Skeletal muscle satellite cell (primary cell): ENCODE data around the gene LARP4B.

Experiments
- H3K27me3 ChIP-seq: 2 replicates; pipeline ENCODE4 v1.7.0; 2013; ENCODE audit warnings: low read length; ENCODE audit not compliant: control insufficient read depth, insufficient read depth
- H3K36me3 ChIP-seq: 2 replicates; pipeline ENCODE4 v1.7.0; 2013; ENCODE audit warnings: mild to moderate bottlenecking, control low read depth, low read length; ENCODE audit not compliant: insufficient read depth
- H3K4me1 ChIP-seq: 2 replicates; pipeline ENCODE4 v1.7.0; 2013; ENCODE audit warnings: low read length; ENCODE audit not compliant: control insufficient read depth, insufficient read depth
- H3K4me2 ChIP-seq: 2 replicates; pipeline ENCODE4 v1.7.0; 2013; ENCODE audit warnings: mild to moderate bottlenecking, low read length
- H3K4me3 ChIP-seq: 2 replicates; pipeline ENCODE4 v1.7.0; 2013; ENCODE audit warnings: low read length
- H3K9ac ChIP-seq: 2 replicates; pipeline ENCODE4 v1.7.0; 2013; ENCODE audit warnings: mild to moderate bottlenecking, low read depth, low read length, moderate library complexity
- H3K9me3 ChIP-seq: replicated peaks from 2 replicates; pipeline ENCODE4 v1.7.0; 2013; ENCODE audit warnings: mild to moderate bottlenecking, control low read depth, low read length

The LARP4B gene

GRCh38 chr10:803041-803741, 128.3 kb downstream of the LARP4B start:
- Histone ChIP-seq H3K4me2 (no peak overlapping the region), H3K9ac (no peak overlapping the region), H3K4me1 (no peaks in the 10 kb centered on the region)

GRCh38 chr10:802506-802905, 129.0 kb downstream of the LARP4B start:
- H3K4me3 ChIP-seq, result no peak overlapping the region
- no peaks in the 10 kb centered on the region for H3K9me3 ChIP-seq
- no peaks in the 10 kb centered on the region for H3K27me3 ChIP-seq
- H3K4me1 ChIP-seq, result no peaks in the 10 kb centered on the region
- H3K36me3 ChIP-seq, result peaks cover 23% of the 10 kb centered on the region
- H3K4me2 ChIP-seq, result no peak overlapping the region
- H3K9ac ChIP-seq, result no peak overlapping the region

More at GRCh38 chr10:803041-803741, 128.3 kb downstream of the LARP4B start:
- Histone ChIP-seq H3K4me3 (no peak overlapping the region), H3K9me3 (no peaks in the 10 kb centered on the region), H3K36me3 (peaks cover 30% of the 10 kb centered on the region), H3K27me3 (no peaks in the 10 kb centered on the region)

GRCh38 chr10:797179-797578, 134.3 kb downstream of the LARP4B start:
- peaks cover 10% of the 10 kb centered on the region for H3K4me1 ChIP-seq
- H3K27me3 ChIP-seq, result no peaks in the 10 kb centered on the region
- H3K9me3 ChIP-seq, result no peaks in the 10 kb centered on the region
- no peak overlapping the region for H3K4me3 ChIP-seq
- no peak overlapping the region for H3K9ac ChIP-seq
- peaks cover 10% of the 10 kb centered on the region for H3K36me3 ChIP-seq
- no peak overlapping the region for H3K4me2 ChIP-seq

GRCh38 chr10:796233-796632, 135.3 kb downstream of the LARP4B start:
- H3K27me3 ChIP-seq, result no peaks in the 10 kb centered on the region
- no peaks in the 10 kb centered on the region for H3K9me3 ChIP-seq
- peaks cover 12% of the 10 kb centered on the region for H3K4me1 ChIP-seq
- H3K4me2 ChIP-seq, result no peak overlapping the region
- H3K36me3 ChIP-seq, result peaks cover 10% of the 10 kb centered on the region
- no peak overlapping the region for H3K4me3 ChIP-seq
- H3K9ac ChIP-seq, result no peak overlapping the region

- Histone ChIP-seq H3K4me2 (no peak overlapping the region), H3K36me3 (peaks cover 10% of the 10 kb centered on the region), H3K4me1 (peaks cover 21% of the 10 kb centered on the region), H3K9me3 (no peaks in the 10 kb centered on the region), H3K9ac (no peak overlapping the region), H3K4me3 (no peak overlapping the region), H3K27me3 (no peaks in the 10 kb centered on the region)
These were observed 137.0 kb downstream of the LARP4B start for GRCh38 chr10:794382-794956.

GRCh38 chr10:792792-793100, 138.8 kb downstream of the LARP4B start:
- peaks cover 29% of the 10 kb centered on the region for H3K4me1 ChIP-seq
- no peaks in the 10 kb centered on the region for H3K9me3 ChIP-seq
- H3K27me3 ChIP-seq, result no peaks in the 10 kb centered on the region
- no peak overlapping the region for H3K4me3 ChIP-seq
- H3K4me2 ChIP-seq, result no peak overlapping the region
- H3K36me3 ChIP-seq, result peaks cover 10% of the 10 kb centered on the region
- H3K9ac ChIP-seq, result no peak overlapping the region

GRCh38 chr10:792083-792791, 139.3 kb downstream of the LARP4B start:
- Histone ChIP-seq H3K4me3 (no peak overlapping the region), H3K4me2 (no peak overlapping the region), H3K36me3 (peaks cover 10% of the 10 kb centered on the region), H3K4me1 (peaks cover 29% of the 10 kb centered on the region), H3K27me3 (no peaks in the 10 kb centered on the region), H3K9ac (no peak overlapping the region), H3K9me3 (no peaks in the 10 kb centered on the region)

- Histone ChIP-seq H3K4me2 (no peak overlapping the region), H3K4me1 (peaks cover 29% of the 10 kb centered on the region), H3K27me3 (no peaks in the 10 kb centered on the region), H3K4me3 (no peak overlapping the region), H3K36me3 (peaks cover 4% of the 10 kb centered on the region), H3K9me3 (no peaks in the 10 kb centered on the region), H3K9ac (no peak overlapping the region)
These were observed 139.9 kb downstream of the LARP4B start for GRCh38 chr10:791639-792038.

GRCh38 chr10:790821-791551, 140.5 kb downstream of the LARP4B start:
- Histone ChIP-seq H3K4me2 (no peak overlapping the region), H3K9me3 (no peaks in the 10 kb centered on the region), H3K27me3 (no peaks in the 10 kb centered on the region), H3K4me3 (no peak overlapping the region), H3K36me3 (peaks cover 3% of the 10 kb centered on the region), H3K9ac (no peak overlapping the region), H3K4me1 (peaks cover 29% of the 10 kb centered on the region)

GRCh38 chr10:789831-790701, 141.4 kb downstream of the LARP4B start:
- peaks cover 33% of the 10 kb centered on the region for H3K4me1 ChIP-seq
- H3K4me3 ChIP-seq, result peak overlapping the region; percentile 66
- no peaks in the 10 kb centered on the region for H3K9me3 ChIP-seq
- H3K9ac ChIP-seq, result peak overlapping the region; percentile 8
- peaks cover 3% of the 10 kb centered on the region for H3K36me3 ChIP-seq
- no peaks in the 10 kb centered on the region for H3K27me3 ChIP-seq
- H3K4me2 ChIP-seq, result peak overlapping the region; percentile 88
